GM21381 (cell line): ENCODE results near the gene NTRK3.

Experiments
- ATAC-seq: cut with Tn5 transposase; IDR thresholded peaks from one replicate; pipeline ENCODE4 v1.9.1; 2021; ENCODE audit warnings: mild to moderate bottlenecking, moderate library complexity; ENCODE audit not compliant: unreplicated experiment

Gene NTRK3

DNA sequence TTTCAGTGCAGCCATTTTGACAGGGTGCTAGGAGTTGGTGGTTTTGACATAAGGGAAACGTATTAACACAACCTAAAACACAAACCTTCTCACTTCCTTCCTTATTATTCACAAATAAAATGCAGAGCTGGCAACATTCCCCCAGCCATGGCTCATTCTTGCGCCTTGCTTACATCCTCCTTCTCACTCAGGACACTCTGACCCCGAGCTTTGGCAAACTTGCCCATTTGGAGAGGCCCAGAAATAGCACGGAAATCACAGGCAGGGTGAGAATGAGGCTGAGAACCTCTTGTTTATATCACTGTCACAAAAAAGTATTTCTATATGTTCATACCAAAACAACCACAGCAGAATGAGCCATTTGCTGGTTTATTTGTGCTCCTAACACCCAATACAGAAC, 244.3 kb downstream of the NTRK3 start:
- ATAC-seq: no peak

DNA sequence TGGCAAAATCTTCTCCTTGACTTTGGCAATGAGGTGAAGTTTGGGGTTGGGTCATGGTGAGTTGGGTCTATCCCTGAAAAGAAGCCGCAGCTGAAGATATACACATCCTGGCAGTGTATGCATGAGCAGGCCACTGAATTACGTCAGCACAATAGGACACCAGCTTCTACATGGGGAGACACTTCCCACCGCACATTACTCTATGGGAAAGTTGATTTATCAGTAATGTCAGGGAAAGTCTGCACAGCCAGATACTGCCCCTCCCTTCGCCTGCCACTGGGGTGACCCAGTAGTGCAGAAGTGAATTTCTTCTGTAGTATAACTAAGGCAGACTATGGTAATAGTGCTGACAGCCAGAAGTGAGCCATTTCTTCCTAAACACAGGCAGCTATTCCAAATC, 245.0 kb downstream of the NTRK3 start:
- ATAC-seq: no peak

DNA sequence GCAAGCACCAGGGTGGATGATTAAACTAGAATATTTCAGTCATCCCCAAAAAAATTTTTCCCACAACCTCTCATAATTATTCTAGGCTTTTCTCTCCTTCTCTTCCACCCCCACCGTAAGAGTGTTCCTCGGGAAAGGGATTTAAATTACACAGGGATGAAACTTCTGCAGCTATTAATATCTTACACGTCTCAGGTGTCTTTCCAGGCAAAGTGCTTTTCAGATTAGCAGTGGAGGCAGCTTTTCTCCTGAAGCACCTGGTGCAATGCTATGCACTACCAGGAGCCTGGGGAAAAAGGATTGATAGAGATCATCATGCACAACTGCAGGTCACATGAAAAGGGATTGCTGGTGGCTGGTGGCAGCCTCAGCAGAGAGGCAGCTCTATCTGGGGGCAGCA, 250.4 kb downstream of the NTRK3 start:
- ATAC-seq: no peak

DNA sequence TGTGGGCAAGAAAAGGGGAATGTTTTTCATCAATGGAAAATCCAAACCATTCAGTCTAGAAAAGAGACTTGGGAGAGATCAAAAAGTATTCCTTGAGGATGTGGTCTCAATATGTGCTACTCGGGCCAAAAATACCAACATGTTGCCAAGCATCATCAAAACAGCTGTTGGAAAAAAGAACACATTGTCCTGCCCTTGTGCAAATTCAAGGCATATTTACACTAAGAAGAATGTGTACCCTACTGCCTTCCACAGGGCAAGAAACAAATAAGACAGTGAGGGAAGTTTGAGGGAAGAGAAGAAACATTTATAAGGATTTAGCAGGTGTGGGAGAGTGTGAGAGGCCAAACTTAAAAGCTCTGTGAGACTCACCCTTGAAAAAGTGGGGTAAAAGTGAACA, 252.1 kb downstream of the NTRK3 start:
- no peak for ATAC-seq

DNA sequence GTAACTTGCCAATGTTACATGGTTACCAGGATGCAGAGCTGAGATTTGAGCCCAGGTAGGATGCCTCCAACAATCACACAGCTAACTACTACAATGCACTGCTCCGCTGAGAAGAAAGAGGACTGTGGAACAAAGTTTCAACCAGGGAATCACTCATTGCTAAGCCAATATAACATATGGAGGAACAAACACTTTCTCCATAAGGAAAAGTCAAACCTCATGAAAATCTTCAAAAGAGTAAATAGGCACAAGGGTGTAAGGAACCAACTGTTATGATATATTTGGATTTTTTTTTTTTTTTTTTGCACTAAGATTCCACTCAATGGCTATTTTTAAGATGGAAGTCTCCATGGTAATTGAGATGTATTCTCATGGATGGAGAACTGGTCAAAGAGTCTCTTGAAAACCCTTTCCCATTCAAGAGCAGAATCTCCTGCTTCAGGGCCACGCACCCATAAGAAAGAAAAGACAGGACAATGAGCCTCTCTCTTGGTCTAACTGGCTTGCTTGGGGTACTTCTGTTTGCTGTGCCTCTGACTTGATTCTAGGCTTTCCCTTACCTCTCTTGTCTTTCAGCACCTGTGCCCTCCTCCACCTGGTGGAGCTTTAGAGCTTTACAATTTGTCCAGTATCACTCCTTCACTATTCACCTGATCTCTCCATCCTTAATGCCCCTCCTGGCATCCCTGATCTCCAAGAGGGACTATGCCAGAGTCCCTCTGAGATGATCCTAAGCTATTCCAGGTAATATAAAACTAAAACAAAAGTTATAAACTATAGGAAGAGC, 252.8 kb downstream of the NTRK3 start:
- no peak for ATAC-seq

DNA sequence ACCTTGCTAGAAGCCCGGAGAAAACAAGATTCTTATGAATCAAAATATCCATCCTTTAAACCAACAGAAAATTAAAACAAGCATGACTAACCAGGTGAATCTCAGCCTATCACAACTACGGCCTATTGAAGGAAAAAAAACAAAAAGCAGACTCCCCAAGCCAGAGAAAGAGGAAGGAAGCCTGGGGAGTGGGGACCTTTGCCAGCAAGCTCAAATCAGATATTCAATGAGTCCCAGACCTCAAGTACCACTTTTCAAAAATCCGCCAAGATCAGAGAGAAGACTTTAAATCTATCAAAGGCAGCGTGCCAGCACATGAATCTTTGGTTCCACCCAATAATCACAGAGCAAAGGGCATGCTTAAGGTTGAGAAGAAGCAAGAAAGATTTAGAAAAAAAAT, 253.8 kb downstream of the NTRK3 start:
- ATAC-seq: no peak

DNA sequence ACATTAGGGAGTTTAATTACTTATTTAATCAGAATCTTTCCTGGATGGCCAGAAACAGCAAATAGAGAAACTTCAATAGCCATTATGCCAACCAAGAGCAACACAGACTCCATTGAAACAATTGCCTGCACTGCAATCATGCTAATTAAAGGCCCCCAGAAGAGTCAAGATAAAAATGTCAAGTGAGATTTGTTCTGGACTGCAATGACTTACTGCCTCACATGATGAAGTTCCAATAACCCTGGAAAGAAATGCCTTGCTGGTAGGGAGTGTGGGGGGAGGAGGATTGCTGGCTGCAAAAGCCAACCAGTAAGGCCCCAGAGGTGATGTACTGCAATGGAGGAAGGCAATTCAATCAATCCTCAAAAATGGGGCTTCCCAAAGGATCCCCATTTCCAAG, 257.9 kb downstream of the NTRK3 start:
- no peak for ATAC-seq

DNA sequence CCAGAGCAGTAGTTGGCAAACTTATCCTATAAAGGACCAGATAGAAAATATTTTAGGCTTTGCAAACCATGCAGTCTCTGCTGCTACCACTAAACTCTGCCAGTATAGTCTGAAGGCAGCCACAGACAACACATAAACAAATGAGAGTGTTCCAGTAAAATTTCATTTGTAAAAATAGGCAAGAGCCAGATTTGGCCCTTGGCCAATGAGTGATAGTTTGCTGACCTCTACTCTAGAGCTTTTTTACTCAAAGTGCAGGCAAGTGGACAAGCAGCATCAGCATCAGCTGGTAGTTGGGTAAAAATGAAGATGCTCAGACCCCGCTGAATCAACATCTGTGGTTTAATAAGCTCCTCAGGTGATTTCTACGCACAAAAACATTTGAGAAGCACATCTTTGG, 269.8 kb downstream of the NTRK3 start:
- no peak for ATAC-seq

DNA sequence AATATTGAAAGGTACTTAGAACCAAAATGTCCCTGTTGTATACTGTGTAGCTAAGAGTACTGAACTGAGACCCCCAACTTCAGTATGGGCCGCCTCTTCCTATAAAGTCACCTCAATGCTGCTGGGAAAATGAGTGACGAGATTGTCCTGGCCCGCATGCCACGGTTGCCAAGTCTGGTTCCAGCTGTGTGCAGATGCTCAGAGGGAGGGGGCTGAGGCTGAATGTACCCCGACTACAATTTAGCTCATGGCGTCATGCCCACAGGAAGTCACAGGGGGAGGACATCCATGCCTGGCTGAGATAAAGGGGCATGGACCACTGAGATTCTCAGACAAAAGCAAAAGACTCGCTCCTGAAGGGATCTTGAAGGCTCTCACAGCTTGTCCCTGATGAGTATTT, 271.1 kb downstream of the NTRK3 start:
- no peak for ATAC-seq

DNA sequence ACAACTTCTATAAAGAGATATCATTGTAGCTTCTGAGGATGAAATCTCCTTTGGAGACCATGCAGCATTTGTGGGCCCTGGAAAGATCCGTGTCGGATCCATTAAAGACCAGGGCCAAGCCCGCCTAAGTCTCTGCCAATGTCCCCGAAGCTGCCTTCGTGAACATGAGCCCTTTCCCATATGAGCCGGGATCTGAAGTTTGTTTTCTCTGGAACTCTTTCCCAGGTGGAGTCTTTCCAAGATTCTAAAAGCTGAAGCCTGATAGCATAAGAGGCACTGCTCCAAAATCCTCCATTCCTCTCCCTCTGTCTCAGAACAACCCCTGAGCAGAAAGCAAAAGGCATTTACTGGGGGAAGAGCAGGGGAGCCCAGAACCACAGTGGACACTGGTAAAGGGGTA, 274.6 kb downstream of the NTRK3 start:
- no peak for ATAC-seq

DNA sequence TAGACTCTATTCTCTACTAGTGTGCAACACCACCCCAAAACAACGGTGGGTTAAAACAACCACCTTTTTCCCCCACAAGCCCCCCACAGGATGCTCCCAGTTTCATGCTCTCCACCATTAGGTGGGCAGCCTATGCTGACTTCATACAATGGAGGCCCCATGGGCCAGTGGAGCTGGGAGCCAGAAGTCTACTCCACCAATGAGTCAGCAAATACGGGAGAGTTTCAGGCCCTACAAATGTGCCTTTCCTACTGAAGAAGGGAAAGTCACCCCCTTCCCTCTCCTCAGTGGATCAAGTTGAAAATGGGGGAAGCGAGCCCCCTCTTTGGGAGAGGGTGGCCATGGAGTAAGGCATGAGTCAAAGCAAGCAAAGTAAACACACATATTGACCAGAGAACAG, 278.6 kb downstream of the NTRK3 start:
- ATAC-seq: no peak

DNA sequence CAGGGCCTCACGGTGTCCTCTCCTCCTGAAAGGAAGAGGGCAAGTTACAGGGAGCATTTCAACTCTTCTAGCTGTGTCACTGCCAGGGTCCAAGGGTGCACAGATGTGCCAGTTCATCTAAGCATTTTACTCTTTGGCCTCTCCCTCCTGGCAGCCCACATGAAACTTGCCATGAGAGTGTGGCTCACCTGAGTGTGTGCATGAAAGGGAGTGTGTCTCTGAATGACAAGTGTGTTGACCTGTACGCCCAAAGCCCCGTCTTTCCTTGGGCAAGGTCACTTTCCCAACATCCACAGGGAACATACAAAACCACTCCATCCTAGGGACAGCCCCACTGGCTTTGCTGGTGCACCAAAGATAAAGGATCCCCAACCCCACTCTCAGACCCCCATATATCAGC, 280.0 kb downstream of the NTRK3 start:
- no peak for ATAC-seq

DNA sequence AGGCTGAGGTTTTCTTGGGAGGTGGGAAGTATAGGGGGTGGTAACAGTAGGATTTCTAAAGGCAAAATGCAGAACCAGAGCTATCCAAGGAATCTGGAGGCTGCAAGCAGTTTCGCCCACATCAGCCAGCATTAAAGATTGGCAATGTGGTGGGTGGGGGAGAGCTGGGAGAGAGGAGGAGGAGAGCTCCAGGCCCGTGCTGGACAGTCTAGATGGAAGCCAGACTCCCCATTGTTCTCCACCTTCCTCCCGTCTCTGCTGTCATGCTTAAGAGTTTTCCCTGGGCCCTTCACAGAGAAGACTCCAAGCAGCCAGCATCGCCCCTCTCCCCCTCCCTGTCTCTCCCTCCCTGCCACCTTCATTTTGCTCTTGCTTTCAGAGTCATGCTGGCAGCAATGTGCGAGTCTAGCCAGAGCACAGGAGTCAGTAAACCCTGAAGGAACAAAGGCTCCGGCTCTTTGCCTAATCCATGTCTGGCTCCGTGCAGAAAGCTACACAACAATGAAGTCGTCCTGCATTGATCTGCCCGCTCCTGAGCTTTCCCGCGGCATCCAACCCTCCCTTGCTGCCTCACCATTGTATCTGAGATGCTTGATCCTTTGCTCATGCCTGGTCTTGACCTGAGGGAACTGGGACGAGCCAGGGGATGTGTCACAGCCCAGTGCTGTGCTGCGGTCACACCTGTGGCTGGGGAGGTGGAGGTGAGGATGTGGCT, 282.9 kb downstream of the NTRK3 start:
- no peak for ATAC-seq

DNA sequence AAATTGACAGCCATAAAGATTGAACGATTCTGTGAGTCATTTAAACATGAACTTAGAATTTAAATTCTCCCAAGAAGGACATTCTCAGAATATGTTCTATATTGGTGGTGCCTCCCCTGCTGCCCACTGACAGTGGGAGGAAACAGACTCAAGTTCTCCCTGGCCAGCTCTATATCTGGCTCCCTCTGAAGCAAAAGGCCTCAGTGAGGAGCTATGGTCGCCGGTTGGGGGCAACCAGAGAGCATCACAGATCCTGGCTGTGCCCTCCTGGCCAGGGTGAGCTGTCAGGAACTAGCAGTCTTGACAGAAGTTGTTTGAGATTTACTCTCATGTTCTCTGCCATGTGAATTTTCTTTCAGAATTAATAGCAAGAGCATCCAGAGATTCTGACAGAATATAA, 285.5 kb downstream of the NTRK3 start:
- ATAC-seq: no peak

DNA sequence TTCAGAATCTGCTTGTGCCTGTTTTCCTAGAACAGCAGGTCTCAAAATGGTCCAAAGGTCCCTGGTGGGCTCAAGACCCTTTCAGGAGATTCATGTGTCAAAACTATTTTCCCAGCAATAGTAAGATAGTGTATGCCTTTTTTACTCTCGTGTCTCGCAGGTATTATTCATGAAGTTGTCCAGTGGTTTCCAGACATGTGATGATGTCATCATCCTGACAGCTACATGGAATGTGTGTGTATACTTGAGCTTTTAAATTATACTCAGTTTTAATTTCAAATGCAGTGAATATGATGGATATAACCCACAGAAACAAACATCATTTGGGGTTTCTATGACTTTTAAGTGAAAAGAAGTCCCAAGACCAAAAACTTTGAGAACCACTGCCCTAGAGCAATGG, 288.6 kb downstream of the NTRK3 start:
- no peak for ATAC-seq

DNA sequence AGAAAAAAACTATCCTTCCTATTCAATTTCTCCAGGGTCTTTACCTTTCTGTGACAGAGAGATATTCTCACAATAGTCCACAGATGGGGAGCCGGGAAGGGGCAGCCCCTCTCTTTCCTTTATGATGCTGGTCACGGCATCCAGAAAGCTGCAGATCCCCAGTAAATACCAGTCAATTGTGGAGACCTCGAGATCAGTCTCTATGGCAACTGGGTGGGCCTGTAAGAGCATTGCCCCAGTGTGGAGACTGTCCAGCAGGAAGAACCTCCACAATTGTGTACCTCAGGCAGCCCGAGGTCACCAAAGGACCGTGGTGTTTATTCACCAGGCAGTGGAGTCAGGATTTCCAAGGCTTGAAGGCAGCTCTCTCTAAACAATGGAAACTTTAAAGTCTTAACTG, 291.2 kb downstream of the NTRK3 start:
- no peak for ATAC-seq

DNA sequence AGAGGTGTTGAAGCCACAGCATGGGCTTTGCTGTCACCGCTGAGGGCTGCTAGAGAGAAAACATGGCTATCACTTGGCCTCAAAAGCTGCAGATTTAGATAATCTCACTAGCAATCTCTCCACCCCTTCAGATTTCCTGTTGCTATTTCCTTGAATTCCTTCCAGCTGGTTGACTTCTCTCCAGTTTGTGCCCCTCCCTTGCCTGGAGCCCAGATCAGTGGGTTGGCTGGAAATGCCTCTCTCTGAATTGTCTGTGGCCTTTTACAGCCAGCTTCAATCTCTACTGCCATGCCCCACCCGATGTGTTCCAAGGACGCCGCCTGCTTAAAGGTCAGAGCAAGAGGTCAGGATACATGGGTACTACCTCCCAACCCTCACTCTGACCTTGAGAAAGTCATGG, 294.1 kb downstream of the NTRK3 start:
- ATAC-seq: no peak

DNA sequence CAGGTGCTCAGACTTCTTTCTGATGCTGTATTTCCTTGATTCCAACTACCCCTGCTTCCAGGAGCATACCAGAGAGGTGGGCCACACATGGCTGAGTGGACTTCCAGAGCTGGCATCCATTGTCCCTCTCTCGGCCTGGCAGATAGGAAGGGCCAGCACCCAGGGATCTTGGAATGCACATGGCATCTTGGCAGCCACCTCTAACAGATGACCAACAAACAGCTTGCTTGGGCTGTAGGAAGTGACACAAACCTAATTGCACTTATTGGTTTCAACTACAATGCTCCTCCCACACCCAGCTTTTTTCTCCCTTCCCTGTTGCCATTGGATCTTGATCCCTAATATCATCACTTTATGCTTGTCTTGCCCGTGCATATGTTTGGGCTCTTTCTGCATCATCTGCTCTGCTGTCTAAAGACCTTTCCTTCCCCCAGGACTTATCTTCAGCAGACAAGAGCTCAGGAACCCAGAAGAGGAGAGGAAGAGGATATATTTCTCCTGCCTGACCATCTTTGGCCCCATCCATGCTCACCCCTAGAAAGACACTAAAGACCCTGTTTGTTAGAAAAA, 294.6 kb downstream of the NTRK3 start:
- ATAC-seq: no peak

DNA sequence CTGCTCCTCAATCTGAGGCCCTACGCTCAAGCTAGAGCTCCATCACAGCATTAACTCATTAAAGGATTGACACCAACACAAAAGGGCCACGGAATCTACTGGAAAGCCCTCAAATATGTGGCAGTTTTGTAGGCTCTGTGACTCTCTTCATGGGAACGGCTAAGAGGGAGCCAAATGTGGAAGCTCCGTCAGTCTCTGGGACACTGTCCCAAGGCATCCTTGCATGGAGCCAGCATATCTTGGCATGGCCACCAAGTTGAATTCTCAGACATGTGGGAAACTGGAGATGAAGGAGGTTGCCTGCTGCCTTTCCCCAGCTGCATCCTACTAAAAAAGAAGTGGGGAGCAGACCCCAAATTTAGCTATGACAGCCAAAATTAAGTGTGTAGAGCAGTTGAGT, 296.9 kb downstream of the NTRK3 start:
- ATAC-seq: no peak

DNA sequence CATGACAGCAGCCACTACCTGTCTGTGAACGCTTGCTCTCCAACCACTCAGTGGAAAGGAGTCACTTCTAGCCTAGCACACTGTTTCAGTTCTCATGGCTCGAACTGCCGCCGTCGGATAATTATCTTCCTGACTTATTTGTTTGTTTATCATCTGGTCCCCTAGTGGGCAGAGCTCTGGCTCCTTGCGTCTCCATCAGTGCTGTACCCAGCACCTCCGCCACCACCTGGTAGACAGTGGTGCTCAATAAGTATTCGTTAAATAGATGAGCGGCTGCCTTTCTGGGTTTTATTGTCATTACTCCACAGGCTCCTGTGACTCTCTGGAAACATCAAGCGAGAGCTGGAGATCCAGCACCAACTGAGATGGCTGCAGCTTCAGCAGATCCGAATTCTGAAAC, 297.5 kb downstream of the NTRK3 start:
- no peak for ATAC-seq

DNA sequence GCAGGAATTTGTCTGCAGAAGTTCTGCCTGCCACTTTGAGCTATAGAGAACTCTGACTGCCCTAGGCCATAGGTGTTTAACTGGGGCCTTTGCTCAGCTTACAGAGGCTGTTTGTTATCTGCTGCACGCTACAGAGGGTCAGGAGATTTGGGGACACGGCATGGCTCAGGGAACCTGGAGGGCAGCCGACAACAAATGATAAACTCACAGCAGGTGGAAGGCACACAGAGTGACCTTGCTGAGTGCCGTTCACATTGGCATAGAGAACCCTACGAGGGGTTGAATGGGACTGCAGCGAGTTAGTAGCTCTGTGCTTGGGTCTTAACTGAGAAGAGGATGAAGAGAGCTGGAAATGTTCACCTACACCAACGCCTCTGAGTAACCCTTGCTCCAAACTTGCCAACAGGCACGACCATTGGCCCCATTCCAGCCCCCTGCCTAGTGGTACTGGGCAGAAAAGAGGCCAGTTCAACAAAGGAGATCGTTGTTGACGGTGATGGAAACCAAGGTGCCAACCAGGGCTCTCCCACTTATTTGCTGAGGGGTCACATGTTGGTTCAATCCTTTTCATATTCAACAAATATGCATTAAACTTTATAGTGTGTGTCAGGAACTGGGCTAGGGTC, 301.1 kb downstream of the NTRK3 start:
- ATAC-seq: no peak

DNA sequence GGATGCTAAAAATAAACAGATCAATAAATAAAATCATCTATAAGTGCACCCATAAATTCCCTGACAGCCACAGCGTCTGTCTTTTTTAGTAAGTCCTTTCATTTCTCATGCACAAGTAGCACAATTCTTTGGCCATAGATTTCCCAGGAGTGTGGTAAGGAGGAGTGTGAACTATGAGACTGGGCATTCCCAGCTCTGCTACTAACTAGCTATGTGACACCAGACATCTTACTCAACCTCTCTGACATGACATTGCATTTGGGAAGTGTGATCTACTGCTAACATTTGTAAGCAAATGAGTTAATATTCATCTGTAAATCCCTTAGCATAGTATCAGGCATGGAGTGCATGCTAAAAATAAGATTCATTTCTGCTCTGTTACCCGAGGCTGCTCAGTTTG, 301.7 kb downstream of the NTRK3 start:
- ATAC-seq: no peak
